T-cell (primary cell): ENCODE results near the gene PHF20. TPM values are rescaled to one million over a fixed set of nuclear protein-coding genes. Genes with fewer than 3 reads are reported as not detected.
A peak's percentile ranks its signal among the peaks of the same experiment; 100 is the strongest.

Source experiments
- ATAC-seq, 4 experiments: fragments of 200-7000 bp in 3 of 4; fragments of 150-1000 bp in 1 of 4; cut with Tn5 transposase; replicated peaks in 1 of 4; 1 replicate in 3 of 4; 2 replicates in 1 of 4; pipeline ENCODE4 v1.10.0; 2021; ENCODE audit warnings: moderate library complexity in 3 of 4, mild to moderate bottlenecking in 2 of 4, moderate number of reproducible peaks in 1 of 4
- CTCF ChIA-PET, 2 donors: fragments of 300-600 bp; sonication (Branson Sonifier 250); formaldehyde crosslinking; loops; one replicate each; lab custom pipeline; 2022; ENCODE audit warnings: antibody characterized with exemption in 2 of 2; lab: Charles Lee
- POLR2A ChIA-PET, 2 donors: fragments of 300-600 bp; sonication (Branson Sonifier 250); formaldehyde crosslinking; loops; one replicate each; lab custom pipeline; 2022; ENCODE audit warnings: antibody characterized with exemption in 2 of 2; lab: Charles Lee
- DNase-seq, 35 experiments: peaks; one replicate each; pipeline versions ENCODE4 v3.0.0 to v3.0.0-alpha.2; 2013 to 2023
- H3K27ac ChIP-seq: one replicate; pipeline ENCODE4 v1.5.1; 2013; ENCODE audit warnings: low read length
- H3K27me3 ChIP-seq, 2 experiments: replicated peaks in 1 of 2; 1 replicate in 1 of 2; 2 replicates in 1 of 2; pipeline versions ENCODE4 v1.6.1 to v1.7.0; 2013; ENCODE audit warnings: low read length in 1 of 2, mixed read lengths in 1 of 2; ENCODE audit not compliant: control insufficient read depth in 2 of 2, insufficient read depth in 2 of 2; ENCODE audit errors: extremely low read depth in 1 of 2
- H3K36me3 ChIP-seq, 2 donors: 1 replicate in 1 of 2; 2 replicates in 1 of 2; pipeline versions ENCODE4 v1.6.1 to v1.7.0; 2013; ENCODE audit warnings: low read length in 1 of 2; ENCODE audit not compliant: control insufficient read depth in 2 of 2, insufficient read depth in 1 of 2; ENCODE audit errors: extremely low read depth in 1 of 2
- H3K4me1 ChIP-seq, 2 experiments: 1 replicate in 1 of 2; 2 replicates in 1 of 2; pipeline versions ENCODE4 v1.6.1 to v1.7.0; 2013; ENCODE audit warnings: low read length in 2 of 2, mixed read lengths in 1 of 2; ENCODE audit not compliant: insufficient read depth in 2 of 2, control insufficient read depth in 1 of 2; ENCODE audit errors: extremely low read depth in 1 of 2
- H3K4me3 ChIP-seq, 2 donors: 1 replicate in 1 of 2; 2 replicates in 1 of 2; pipeline versions ENCODE4 v1.5.1 to v1.7.0; 2013; ENCODE audit warnings: mild to moderate bottlenecking in 2 of 2, low read length in 1 of 2, moderate library complexity in 1 of 2; ENCODE audit not compliant: control insufficient read depth in 1 of 2; ENCODE audit errors: extremely low read depth in 1 of 2
- H3K9me3 ChIP-seq: 2 replicates; pipeline ENCODE4 v1.7.0; 2013
- H3K27ac Mint-ChIP-seq, 2 donors: one replicate each; pipeline ENCODE4 v1.8.0; 2020 to 2021; ENCODE audit warnings: mild to moderate bottlenecking in 2 of 2, mixed read lengths in 2 of 2
- H3K27me3 Mint-ChIP-seq, 2 donors: one replicate each; pipeline ENCODE4 v1.8.0; 2021 to 2022; ENCODE audit warnings: mixed read lengths in 2 of 2
- H3K36me3 Mint-ChIP-seq: one replicate; pipeline ENCODE4 v1.8.0; 2021; ENCODE audit warnings: mixed read lengths
- H3K4me1 Mint-ChIP-seq, 3 donors: one replicate each; pipeline ENCODE4 v1.8.0; 2020 to 2022; ENCODE audit warnings: mixed read lengths in 3 of 3, mild to moderate bottlenecking in 1 of 3
- H3K4me3 Mint-ChIP-seq, 3 donors: one replicate each; pipeline ENCODE4 v1.8.0; 2020 to 2022; ENCODE audit warnings: mild to moderate bottlenecking in 3 of 3, mixed read lengths in 3 of 3, moderate library complexity in 3 of 3
- H3K9me3 Mint-ChIP-seq, 3 donors: one replicate each; pipeline ENCODE4 v1.8.0; 2020 to 2022; ENCODE audit warnings: mixed read lengths in 3 of 3
- whole genome bisulfite sequencing: methylation state at CpG from one replicate; pipeline ENCODE4 v1.1.5; 2013; ENCODE audit warnings: missing lambda C conversion rate; ENCODE audit not compliant: insufficient coverage; 5-methylcytosine and 5-hydroxymethylcytosine counted together
- total RNA-seq, 35 experiments: library from RNA in 6 of 35; stranded (reverse) in 6 of 35; fragments of 120-200 nt in 1 of 35; gene quantifications; one replicate each; pipeline versions ENCODE4 v1.2.1 to v1.2.4 and lab custom pipeline; 2013 to 2026

PHF20 gene
- total RNA-seq, 5 donors from 2014 or later (not counting 1 experiment from before 2014, with no cell fraction given) = 67.8 to 174 (median 68.9) TPM

- Histone ChIP-seq H3K4me3 (no peak overlapping the region), H3K27me3 (no peaks in the 10 kb centered on the region), H3K4me1 (peaks cover 14 to 16% of the 10 kb centered on the region in 2 experiments), H3K27ac (no peak overlapping the region), H3K36me3 (peaks cover 10 to 96% of the 10 kb centered on the region in 2 donors), H3K9me3 (no peaks in the 10 kb centered on the region)
- DNase-seq (no peak), ATAC-seq (no peak)
- Mint-ChIP-seq H3K4me3 (no peak overlapping the region), H3K36me3 (peaks cover 46% of the 10 kb centered on the region), H3K27ac (no peak overlapping the region), H3K4me1 (peaks cover 57 to 61% (median 60%) of the 10 kb centered on the region in 3 donors), H3K9me3 (no peaks in the 10 kb centered on the region), H3K27me3 (no peaks in the 10 kb centered on the region)
- ChIA-PET CTCF (interaction anchor here in 1 of 2 donors (0.7 to 2.7 kb wide), 2 partner anchors 10 to 33 kb away, joined by 3 to 13 read pairs; no protein-coding TSS in a partner anchor), POLR2A (interaction anchor here (0.6 to 4.3 kb wide), 10 partner anchors 8 to 18 kb away, joined by 3 to 29 read pairs (median 6); no protein-coding TSS in a partner anchor)
- 86% methylated on average over 4 of the region's 7 CpGs for WGBS
These were observed 42.5 kb upstream of the PHF20 start for GRCh38 chr20:35729283-35729807.

- H3K9me3 ChIP-seq = no peaks in the 10 kb centered on the region
- H3K27ac ChIP-seq = no peak overlapping the region
- no peak overlapping the region for H3K4me3 ChIP-seq
- ChIA-PET POLR2A (interaction anchor here (0.5 to 4.3 kb wide), 20 partner anchors 9 to 275 kb away, joined by 3 to 29 read pairs (median 5); partner anchors contain the start of gene RBM39 (in 1 of the 2)), CTCF (interaction anchor here in 1 of 2 donors (1.1 to 2.7 kb wide), 2 partner anchors 10 to 25 kb away, joined by 5 to 13 read pairs; no protein-coding TSS in a partner anchor)
- no peaks in the 10 kb centered on the region for H3K27me3 ChIP-seq
- DNase-seq (no peak), ATAC-seq (no peak)
- Mint-ChIP-seq H3K27me3 (no peaks in the 10 kb centered on the region), H3K9me3 (no peaks in the 10 kb centered on the region), H3K4me1 (peaks cover 58 to 63% (median 62%) of the 10 kb centered on the region in 3 donors), H3K36me3 (peaks cover 45% of the 10 kb centered on the region), H3K4me3 (peak overlapping the region in 2 of 3 donors; percentile 4 to 31), H3K27ac (no peak overlapping the region)
- 100% methylated on average over 1 of the region's 2 CpGs for WGBS
- H3K36me3 ChIP-seq = peaks cover 10 to 96% of the 10 kb centered on the region in 2 donors
- H3K4me1 ChIP-seq = peaks cover 14 to 22% of the 10 kb centered on the region in 2 experiments
These were observed 41.8 kb upstream of the PHF20 start for GRCh38 chr20:35729836-35730582.

- Mint-ChIP-seq H3K4me1 (peaks cover 58 to 66% (median 66%) of the 10 kb centered on the region in 3 donors), H3K27me3 (no peaks in the 10 kb centered on the region), H3K9me3 (no peaks in the 10 kb centered on the region), H3K27ac (no peak overlapping the region), H3K4me3 (peak overlapping the region in 1 of 3 donors; percentile 4), H3K36me3 (peaks cover 41% of the 10 kb centered on the region)
- CTCF ChIA-PET = interaction anchor here in 1 of 2 donors (0.9 to 2.7 kb wide), 3 partner anchors 9 to 26 kb away, joined by 4 to 13 read pairs (median 5); partner anchors contain the start of gene RBM39
- H3K36me3 ChIP-seq = peaks cover 10 to 96% of the 10 kb centered on the region in 2 donors
- 80% methylated on average over 1 of the region's 4 CpGs for WGBS
- no peak overlapping the region for H3K27ac ChIP-seq
- no peak for DNase-seq
- no peak overlapping the region for H3K4me3 ChIP-seq
- ATAC-seq = no peak
- no peaks in the 10 kb centered on the region for H3K9me3 ChIP-seq
- peaks cover 14 to 29% of the 10 kb centered on the region in 2 experiments for H3K4me1 ChIP-seq
- POLR2A ChIA-PET = interaction anchor here (0.5 to 4.3 kb wide), 19 partner anchors 9 to 276 kb away, joined by 3 to 29 read pairs (median 5); partner anchors contain the start of gene RBM39 (in 1 of the 2)
- no peaks in the 10 kb centered on the region for H3K27me3 ChIP-seq
These were observed 41.0 kb upstream of the PHF20 start for GRCh38 chr20:35730583-35731468.

- Mint-ChIP-seq H3K9me3 (no peaks in the 10 kb centered on the region), H3K4me3 (peak overlapping the region in 1 of 3 donors; percentile 45), H3K4me1 (peaks cover 64 to 69% (median 69%) of the 10 kb centered on the region in 3 donors), H3K27ac (no peak overlapping the region), H3K36me3 (peaks cover 42% of the 10 kb centered on the region), H3K27me3 (no peaks in the 10 kb centered on the region)
- DNase-seq = no peak
- H3K27ac ChIP-seq = no peak overlapping the region
- ATAC-seq = no peak
- H3K4me3 ChIP-seq = no peak overlapping the region
- H3K36me3 ChIP-seq = peaks cover 6 to 96% of the 10 kb centered on the region in 2 donors
- no peaks in the 10 kb centered on the region for H3K9me3 ChIP-seq
- 100% methylated on average over 1 of the region's 2 CpGs for WGBS
- H3K27me3 ChIP-seq = no peaks in the 10 kb centered on the region
- ChIA-PET CTCF (interaction anchor here in 1 of 2 donors (0.9 to 2.7 kb wide), 2 partner anchors 8 to 11 kb away, joined by 4 to 13 read pairs; partner anchors contain the start of gene RBM39), POLR2A (interaction anchor here (0.6 to 4.3 kb wide), 10 partner anchors 8 to 33 kb away, joined by 3 to 29 read pairs (median 7); partner anchors contain the start of gene RBM39 (in 1 of the 2))
- peaks cover 17 to 35% of the 10 kb centered on the region in 2 experiments for H3K4me1 ChIP-seq
These were observed 40.4 kb upstream of the PHF20 start for GRCh38 chr20:35731469-35731788.

GRCh38 chr20:35731862-35732643 lies 39.8 kb upstream of the PHF20 start:
- DNase-seq = no peak
- peak overlapping the region; percentile 28 to 45 (median 37) for H3K4me3 Mint-ChIP-seq
- POLR2A ChIA-PET = interaction anchor here in 1 of 2 donors (1.1 to 4.3 kb wide), 5 partner anchors 7 to 21 kb away, joined by 8 to 29 read pairs (median 25); partner anchors contain the start of gene RBM39
- peaks cover 65 to 70% (median 67%) of the 10 kb centered on the region in 3 donors for H3K4me1 Mint-ChIP-seq
- CTCF ChIA-PET = interaction anchor here in 1 of 2 donors (0.5 kb wide), 1 partner anchor 276 kb away, joined by 7 read pairs; the partner anchor contains the start of gene CEP250
- H3K27ac Mint-ChIP-seq = peak overlapping the region in 1 of 2 donors; percentile 30
- no peak for ATAC-seq
- Histone ChIP-seq H3K4me1 (peaks cover 24 to 37% of the 10 kb centered on the region in 2 experiments), H3K27ac (no peak overlapping the region), H3K9me3 (no peaks in the 10 kb centered on the region), H3K27me3 (no peaks in the 10 kb centered on the region), H3K4me3 (no peak overlapping the region), H3K36me3 (peaks cover under 1 to 94% of the 10 kb centered on the region in 2 donors)
- H3K36me3 Mint-ChIP-seq = peaks cover 37% of the 10 kb centered on the region
- no peaks in the 10 kb centered on the region for H3K27me3 Mint-ChIP-seq
- no peaks in the 10 kb centered on the region for H3K9me3 Mint-ChIP-seq
- 96% methylated on average over 14 of the region's 24 CpGs for WGBS
